Heart left ventricle (tissue), 16 donors: Measurements from ENCODE around the gene VGLL3. TPM values are rescaled to one million over a fixed set of nuclear protein-coding genes. Genes with fewer than 3 reads are reported as not detected.

Experiments used
- ATAC-seq, 4 donors: fragments of 200-7000 bp; cut with Tn5 transposase; one replicate each; pipeline ENCODE4 v1.9.1; 2020 to 2022; ENCODE audit warnings: moderate library complexity in 4 of 4, mild to moderate bottlenecking in 3 of 4, moderate number of reproducible peaks in 1 of 4
- DNase-seq, 5 donors: peaks; one replicate each; pipeline ENCODE4 v3.0.0-alpha.2; 2020
- H3K27ac ChIP-seq, 12 donors: fragments of 200-600 bp; sonication (generic) in 4 of 12; one replicate each; pipeline versions ENCODE4 v1.5.0 to v1.8.0; 2016 to 2022; ENCODE audit warnings: mild to moderate bottlenecking in 2 of 12
- H3K27me3 ChIP-seq, 9 donors: fragments of 200-600 bp; sonication (generic) in 2 of 9; one replicate each; pipeline versions ENCODE4 v1.5.1 to v1.8.0; 2016 to 2022; ENCODE audit warnings: mild to moderate bottlenecking in 3 of 9
- H3K36me3 ChIP-seq, 9 donors: fragments of 200-600 bp; sonication (generic) in 2 of 9; one replicate each; pipeline versions ENCODE4 v1.5.0 to v1.8.0; 2018 to 2022; ENCODE audit warnings: mild to moderate bottlenecking in 2 of 9
- H3K4me1 ChIP-seq, 12 donors: fragments of 200-600 bp; sonication (generic) in 4 of 12; one replicate each; pipeline versions ENCODE4 v1.5.0 to v1.8.0; 2016 to 2022; ENCODE audit warnings: mild to moderate bottlenecking in 3 of 12
- H3K4me3 ChIP-seq, 12 donors: fragments of 200-600 bp; sonication (generic) in 4 of 12; one replicate each; pipeline versions ENCODE4 v1.5.0 to v1.8.0; 2017 to 2022; ENCODE audit warnings: mild to moderate bottlenecking in 9 of 12, moderate library complexity in 4 of 12
- H3K9me3 ChIP-seq, 12 donors: fragments of 200-600 bp; sonication (generic) in 4 of 12; one replicate each; pipeline versions ENCODE4 v1.5.0 to v1.8.0; 2016 to 2022; ENCODE audit warnings: mild to moderate bottlenecking in 1 of 12
- POLR2A ChIP-seq, 2 donors: fragments of 450-650 bp; IDR thresholded peaks; one replicate each; pipeline ENCODE4 v1.6.1; 2017; ENCODE audit warnings: antibody characterized with exemption in 2 of 2, mild to moderate bottlenecking in 2 of 2, moderate library complexity in 2 of 2
- WGBS, 4 donors: extraction: QIAGEN DNeasy Blood & Tissue Kit in 2 of 4; methylation state at CpG; one replicate each; pipeline versions ENCODE4 v1.1.5 to v1.1.7; 2013 to 2018; 5-methylcytosine and 5-hydroxymethylcytosine counted together
- intact Hi-C, 10 donors: fragments of 100-400 bp; cut with DNase I; formaldehyde crosslinking; loops; one replicate each; pipeline versions ENCODE4 v1.11.1 to v1.14.2; 2022
- polyA plus RNA-seq, 2 donors: library from polyadenylated mRNA; stranded (reverse); fragments of 200-250 nt; gene quantifications; one replicate each; pipeline ENCODE4 v1.2.3, GENCODE V29; 2013
- total RNA-seq, 9 donors: library from RNA; depleted of rRNA in 2 of 9; stranded (reverse); fragments of >200 nt in 2 of 9; fragmentation: NEBNext Ultra II Directional in 3 of 9; extraction: Animal tissue kit (Norgen Biotek cat#: 25700) in 3 of 9; gene quantifications; one replicate each; pipeline versions ENCODE4 v1.1.0 to v1.2.4, GENCODE V29; 2016 to 2023
- TF ChIP-seq, protein P1 (sequence below), 12 donors: fragments of 200-600 bp; sonication (generic) in 4 of 12; IDR thresholded peaks; one replicate each; pipeline versions ENCODE4 v1.5.0 to v1.8.0; 2018 to 2022; ENCODE audit warnings: antibody characterized with exemption in 12 of 12, mild to moderate bottlenecking in 5 of 12
- donor health status: ischemic (EF 13 %, LVEDD 7.1; RV severe dilation, severe dysfunction).
- donor health status: healthy with polysubstance abuse.
- donor health status: DM: no; HTN: yes; CAD: no.
- donor health status: DM: no; HTN: no; CAD: no.
- donor health status: ischemic (EF 25% LVEDD 6.9; RV normal size, moderate dysfunction).
- donor health status: ischemic (EF 25% LVEDD 5.7; RV mildly dilated, moderate dysfunction).
- donor health status: healthy.
- donor health status: DM: yes; HTN: yes; CAD: no.
- donor health status: ischemic (EF 35%, LVEDD 5.7; RV mildly dilated, moderate dysfunction).
- donor health status: nonischemic (EF 11% LVEDD 7.7; RV severe dilation, severe dysfunction).
- donor health status: DM: yes; HTN: yes; CAD: no.
- donor health status: PGD.
- donor health status: ischemic (EF 29% LVEDD 5.4; RV normal size, mild dysfunction).
- donor health status: nonischemic (EF 23%, LVEDD 6.1; RV moderate dilation, normal function).

VGLL3 gene
- total and polyA plus RNA-seq, 11 donors, result 0.65 to 25.4 (median 6.3) TPM

DNA sequence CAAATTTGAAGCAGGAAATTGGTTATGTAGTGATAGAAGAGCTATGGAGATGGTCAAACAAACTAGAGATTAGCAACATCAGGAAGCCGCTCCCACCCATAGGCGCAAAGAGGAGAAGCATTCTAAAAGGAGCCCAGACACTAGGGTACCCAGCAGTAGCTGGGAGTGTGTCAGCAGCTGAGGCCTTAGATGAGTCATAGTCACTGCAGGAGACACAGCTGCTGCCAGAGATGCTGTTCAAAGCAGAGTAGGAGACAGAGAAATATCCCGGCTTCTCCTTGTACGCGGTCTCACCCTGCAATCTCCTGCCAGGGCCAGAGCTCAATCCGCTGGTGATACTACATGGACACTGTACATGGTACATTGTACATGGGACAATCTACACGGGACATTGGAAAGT lies 61.9 kb downstream of the VGLL3 start:
- ATAC-seq, result peak in 1 of 4 donors; percentile 52
- WGBS, 4 donors, result 83 to 88% (median 85%) methylated on average over 7 of the region's 7 CpGs
- H3K36me3 ChIP-seq, result no peaks in the 10 kb centered on the region
- H3K4me3 ChIP-seq, result no peak overlapping the region
- TF ChIP-seq, protein P1, sequence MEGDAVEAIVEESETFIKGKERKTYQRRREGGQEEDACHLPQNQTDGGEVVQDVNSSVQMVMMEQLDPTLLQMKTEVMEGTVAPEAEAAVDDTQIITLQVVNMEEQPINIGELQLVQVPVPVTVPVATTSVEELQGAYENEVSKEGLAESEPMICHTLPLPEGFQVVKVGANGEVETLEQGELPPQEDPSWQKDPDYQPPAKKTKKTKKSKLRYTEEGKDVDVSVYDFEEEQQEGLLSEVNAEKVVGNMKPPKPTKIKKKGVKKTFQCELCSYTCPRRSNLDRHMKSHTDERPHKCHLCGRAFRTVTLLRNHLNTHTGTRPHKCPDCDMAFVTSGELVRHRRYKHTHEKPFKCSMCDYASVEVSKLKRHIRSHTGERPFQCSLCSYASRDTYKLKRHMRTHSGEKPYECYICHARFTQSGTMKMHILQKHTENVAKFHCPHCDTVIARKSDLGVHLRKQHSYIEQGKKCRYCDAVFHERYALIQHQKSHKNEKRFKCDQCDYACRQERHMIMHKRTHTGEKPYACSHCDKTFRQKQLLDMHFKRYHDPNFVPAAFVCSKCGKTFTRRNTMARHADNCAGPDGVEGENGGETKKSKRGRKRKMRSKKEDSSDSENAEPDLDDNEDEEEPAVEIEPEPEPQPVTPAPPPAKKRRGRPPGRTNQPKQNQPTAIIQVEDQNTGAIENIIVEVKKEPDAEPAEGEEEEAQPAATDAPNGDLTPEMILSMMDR (IDR thresholded peaks at IDR 0.05), result no peak
- no peak for TF ChIP-seq POLR2A (IDR thresholded peaks at IDR 0.05)
- no peaks in the 10 kb centered on the region for H3K9me3 ChIP-seq
- no peaks in the 10 kb centered on the region for H3K4me1 ChIP-seq
- peak in 1 of 5 donors; percentile 10 for DNase-seq
- no peaks in the 10 kb centered on the region for H3K27me3 ChIP-seq
- no peak overlapping the region for H3K27ac ChIP-seq
- intact Hi-C loops, result no loop called here

DNA sequence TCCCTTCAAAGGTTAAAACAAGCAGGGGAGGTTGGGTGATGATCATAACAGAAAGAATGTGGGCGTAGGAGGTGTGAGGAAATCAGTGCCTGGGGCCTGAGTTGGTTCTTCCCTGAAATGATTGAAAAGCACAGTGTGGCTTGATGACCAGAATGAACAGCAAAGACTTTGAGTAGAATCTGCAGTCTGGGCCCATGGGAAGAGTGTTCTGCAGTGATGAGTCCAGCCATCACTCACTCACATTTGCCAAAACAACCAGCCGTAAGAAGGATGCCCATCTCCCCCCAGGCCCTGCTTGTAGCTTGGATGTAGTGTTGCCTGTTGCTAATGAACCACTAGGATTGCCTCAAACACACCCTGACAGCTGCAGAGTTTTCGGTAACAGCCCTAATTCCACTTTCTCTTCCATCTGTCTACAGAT lies 67.9 kb downstream of the VGLL3 start:
- intact Hi-C loops, result no loop called here
- Histone ChIP-seq H3K4me1 (no peaks in the 10 kb centered on the region), H3K27ac (peak overlapping the region in 1 of 12 donors; percentile 11), H3K4me3 (no peak overlapping the region), H3K9me3 (no peaks in the 10 kb centered on the region), H3K36me3 (no peaks in the 10 kb centered on the region), H3K27me3 (no peaks in the 10 kb centered on the region)
- TF ChIP-seq POLR2A (IDR thresholded peaks at IDR 0.05), result no peak
- TF ChIP-seq, protein P1 (IDR thresholded peaks at IDR 0.05), result no peak
- 56 to 61% (median 58%) methylated on average over 3 of the region's 3 CpGs for WGBS, 4 donors
- DNase-seq (peak in 2 of 5 donors; percentile 19 to 29), ATAC-seq (peak in 3 of 4 donors; percentile 62 to 93 (median 67))

DNA sequence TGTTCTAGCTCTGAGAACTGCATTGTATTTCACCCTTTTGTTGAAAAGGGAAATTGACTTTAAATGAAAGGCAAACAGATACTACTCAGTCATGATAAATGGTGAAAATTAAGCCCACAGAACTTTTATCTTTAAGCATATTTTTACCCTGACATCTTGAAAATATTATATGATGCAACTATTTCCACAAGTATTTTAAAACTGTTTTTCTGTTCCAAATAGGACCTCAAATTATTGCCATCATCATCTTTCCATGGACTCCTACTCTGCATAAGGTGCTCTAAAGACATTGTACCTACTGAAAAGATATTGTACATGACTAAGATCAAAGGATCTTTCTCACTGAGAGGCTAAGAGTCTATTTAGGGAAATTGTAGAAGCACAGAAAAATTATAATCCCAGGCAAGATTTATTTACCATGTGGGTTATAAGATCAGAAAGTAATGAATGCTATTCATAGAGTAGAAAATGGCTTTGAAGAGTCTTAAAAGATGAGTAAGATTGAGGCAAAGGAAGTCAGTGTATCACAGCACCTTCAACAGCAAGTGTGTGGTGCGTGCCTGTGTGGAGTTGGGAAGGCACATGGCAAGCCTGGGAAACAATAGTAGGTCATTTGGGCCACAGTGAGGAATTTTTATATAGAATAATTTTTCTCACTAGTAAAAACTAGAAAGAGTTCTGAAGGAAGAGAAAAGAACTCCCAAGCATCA lies 68.8 kb downstream of the VGLL3 start:
- H3K27me3 ChIP-seq, result no peaks in the 10 kb centered on the region
- TF ChIP-seq POLR2A (IDR thresholded peaks at IDR 0.05), result no peak
- TF ChIP-seq, protein P1 (IDR thresholded peaks at IDR 0.05), result no peak
- H3K9me3 ChIP-seq, result no peaks in the 10 kb centered on the region
- DNase-seq (no peak), ATAC-seq (peak in 1 of 4 donors; percentile 47)
- no peak overlapping the region for H3K4me3 ChIP-seq
- WGBS, 4 donors, result 36 to 87% (median 63%) methylated on average over 1 of the region's 1 CpG
- intact Hi-C loops, result no loop called here
- peak overlapping the region in 2 of 12 donors; percentile 11 to 38 for H3K27ac ChIP-seq
- no peaks in the 10 kb centered on the region for H3K4me1 ChIP-seq
- H3K36me3 ChIP-seq, result no peaks in the 10 kb centered on the region

DNA sequence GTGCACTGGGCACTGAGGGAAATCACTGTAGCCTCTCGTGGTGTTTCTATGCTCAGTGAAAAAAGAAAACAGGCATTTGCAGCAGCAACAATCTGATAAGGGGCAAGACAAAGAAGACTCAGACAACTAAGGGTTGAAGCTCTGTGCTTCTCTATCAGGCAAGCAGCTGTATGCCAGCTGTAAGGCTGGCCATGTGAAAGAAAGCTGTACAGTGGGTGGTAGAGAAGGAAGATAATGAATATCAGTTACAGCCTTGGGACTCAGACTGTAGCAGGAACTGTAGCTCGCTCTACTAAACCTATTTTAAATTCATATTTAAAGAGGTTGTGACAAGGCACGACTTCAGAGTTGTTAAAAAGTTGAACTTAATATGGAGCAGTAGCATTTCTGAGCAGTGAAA lies 76.3 kb downstream of the VGLL3 start:
- Histone ChIP-seq H3K27ac (no peak overlapping the region), H3K9me3 (no peaks in the 10 kb centered on the region), H3K27me3 (no peaks in the 10 kb centered on the region), H3K36me3 (no peaks in the 10 kb centered on the region), H3K4me3 (no peak overlapping the region), H3K4me1 (no peaks in the 10 kb centered on the region)
- DNase-seq, result no peak
- intact Hi-C loops, result no loop called here
- no peak for ATAC-seq
- WGBS, 4 donors, result 38 to 53% (median 43%) methylated on average over 3 of the region's 3 CpGs
- TF ChIP-seq POLR2A (IDR thresholded peaks at IDR 0.05), result no peak
- TF ChIP-seq, protein P1 (IDR thresholded peaks at IDR 0.05), result no peak
